Measurements from ENCODE around the gene PXT1.
"Not testable (repeated sequence)": the region's sequence is repeated elsewhere in the genome, so short reads cannot be mapped to it uniquely, and the experiment has no call there.

PXT1 gene

GRCh38 chr6:36368421-36368820 is 74.2 kb downstream of the PXT1 start:
- no peak for DNase-seq

DNA sequence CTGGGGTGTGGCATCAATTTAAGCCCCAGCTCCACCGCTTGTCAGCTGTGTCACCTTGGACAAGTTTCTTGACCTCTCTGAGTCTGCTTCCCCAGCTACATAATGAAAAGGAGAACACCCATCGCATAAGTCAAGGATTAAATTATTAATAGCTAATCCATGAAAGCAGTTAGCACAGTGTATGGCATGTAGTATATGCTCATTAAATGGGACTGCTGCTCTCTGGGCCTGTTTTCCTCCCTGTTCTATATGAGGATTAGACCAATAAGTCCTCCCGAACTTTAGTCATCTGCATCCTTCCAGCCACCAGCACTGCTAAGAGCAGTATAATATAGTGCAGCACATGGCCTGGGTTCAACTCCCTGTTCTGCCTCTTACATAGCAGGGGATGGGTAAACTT is 74.9 kb downstream of the PXT1 start:
- no peak for DNase-seq

GRCh38 chr6:36364669-36365479 is 77.8 kb downstream of the PXT1 start:
- DNase-seq: no peak

DNA sequence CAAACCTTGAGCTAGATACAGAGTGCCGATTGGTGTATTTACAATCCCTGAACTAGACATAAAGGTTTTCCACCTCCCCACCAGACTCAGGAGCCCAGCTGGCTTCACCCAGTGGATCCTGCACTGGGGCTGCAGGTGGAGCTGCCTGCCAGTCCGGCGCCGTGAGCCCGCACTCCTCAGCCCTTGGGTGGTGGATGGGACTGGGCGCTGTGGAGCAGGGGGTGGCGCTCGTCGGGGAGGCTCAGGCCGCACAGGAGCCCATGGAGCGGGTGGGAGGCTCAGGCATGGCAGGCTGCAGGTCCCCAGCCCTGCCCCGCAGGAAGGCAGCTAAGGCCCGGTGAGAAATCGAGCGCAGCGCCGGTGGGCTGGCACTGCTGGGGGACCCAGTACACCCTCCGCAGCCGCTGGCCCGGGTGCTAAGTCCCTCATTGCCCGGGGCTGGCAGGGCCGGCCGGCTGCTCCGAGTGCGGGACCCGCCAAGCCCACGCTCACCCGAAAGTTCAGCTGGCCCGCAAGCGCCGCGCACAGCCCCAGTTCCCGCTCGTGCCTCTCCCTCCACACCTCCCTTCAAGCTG is 78.5 kb downstream of the PXT1 start:
- DNase-seq: not testable (repeated sequence)

DNA sequence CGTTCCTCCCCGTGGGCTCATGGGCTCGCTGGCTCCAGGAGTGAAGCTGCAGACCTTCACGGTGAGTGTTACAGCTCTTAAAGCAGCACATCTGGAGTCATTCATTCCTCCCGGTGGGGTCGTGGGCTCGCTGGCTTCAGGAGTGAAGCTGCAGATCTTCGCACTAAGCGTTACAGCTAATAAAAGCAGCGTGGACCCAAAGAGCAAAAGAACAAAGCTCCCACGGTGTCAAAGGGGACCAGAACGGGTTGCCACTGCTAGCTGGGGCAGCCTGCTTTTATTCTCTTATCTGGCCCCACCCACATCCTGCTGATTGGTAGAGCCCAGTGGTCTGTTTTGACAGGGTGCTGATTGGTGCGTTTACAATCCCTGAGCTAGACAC is 79.3 kb downstream of the PXT1 start:
- not testable (repeated sequence) for DNase-seq

DNA sequence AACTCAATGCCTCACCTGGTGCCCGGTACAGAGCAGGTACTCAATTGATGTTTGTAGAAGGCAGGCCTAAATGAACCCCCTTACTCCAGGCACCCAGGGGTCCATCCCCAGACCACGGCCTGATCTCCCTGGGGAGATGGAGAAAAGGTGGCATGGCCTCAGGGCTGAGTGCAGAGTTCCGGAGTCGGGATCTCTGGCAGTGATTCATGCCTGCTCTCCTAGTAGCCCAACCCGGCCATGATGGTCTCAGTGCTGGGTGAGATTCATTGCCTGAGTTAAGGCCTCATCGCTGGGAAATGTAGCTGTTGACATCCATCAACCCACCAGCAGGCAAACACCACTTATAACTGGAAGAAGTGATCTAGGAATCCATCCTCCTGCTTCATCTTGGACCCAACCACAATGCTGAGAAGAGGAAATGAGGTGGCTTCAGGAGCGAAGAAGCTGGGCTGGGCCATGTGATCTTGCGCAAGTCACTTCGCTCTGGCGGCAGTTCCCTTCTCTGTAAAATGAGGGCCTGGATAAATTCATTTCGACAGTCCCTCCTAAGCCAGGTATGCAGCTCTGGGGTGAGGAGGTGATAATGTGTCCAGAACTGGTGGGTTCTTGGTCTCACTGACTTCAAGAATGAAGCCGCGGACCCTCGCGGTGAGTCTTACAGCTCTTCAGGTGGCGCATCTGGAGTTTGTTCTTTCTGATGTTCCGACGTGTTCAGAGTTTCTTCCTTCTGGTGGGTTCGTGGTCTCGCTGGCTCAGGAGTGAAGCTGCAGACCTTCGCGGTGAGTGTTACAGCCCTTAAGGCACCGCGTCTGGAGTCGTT is 79.9 kb downstream of the PXT1 start:
- DNase-seq: no peak

- DNase-seq: no peak
Measured at GRCh38 chr6:36361071-36361470, 81.6 kb downstream of the PXT1 start.

DNA sequence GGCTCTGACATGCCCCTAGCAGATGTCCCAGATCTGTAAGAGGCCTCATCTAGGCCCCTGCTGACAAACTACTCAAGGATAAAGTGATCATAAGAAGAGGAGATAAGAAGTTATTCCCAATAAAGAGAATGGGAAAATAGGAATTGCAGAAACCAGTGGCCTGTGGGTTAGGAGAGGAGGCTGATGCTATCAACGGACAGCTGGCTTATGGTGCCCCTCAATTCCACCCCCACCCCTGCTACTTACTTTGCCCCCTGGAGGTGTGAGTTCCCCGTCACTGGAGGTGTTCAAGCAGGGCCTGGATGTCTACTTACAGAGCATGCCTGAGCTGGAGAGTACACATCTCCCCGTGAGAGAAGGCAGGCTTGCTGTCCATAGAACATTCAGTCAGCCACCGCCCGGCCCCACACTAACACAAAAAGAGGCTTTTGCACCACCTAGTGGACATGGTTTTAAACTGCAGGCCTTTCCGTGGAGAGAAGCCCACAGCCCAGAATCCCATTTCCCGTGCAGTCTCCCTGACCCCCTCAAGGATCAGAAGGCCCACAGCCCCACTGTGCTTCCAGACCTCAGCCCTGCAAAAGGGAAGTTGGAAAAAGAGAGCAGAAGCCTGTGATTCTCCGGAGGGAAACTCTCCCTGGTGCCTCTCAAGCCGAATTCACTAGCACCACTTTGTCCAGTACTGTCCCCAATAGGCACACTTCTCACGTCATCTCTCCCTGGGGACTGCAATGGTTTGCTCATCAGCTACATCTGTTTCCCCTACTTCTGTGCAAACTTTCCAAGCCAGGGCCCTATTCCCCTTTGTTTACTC is 82.2 kb downstream of the PXT1 start:
- peak; percentile 61 for DNase-seq

DNA sequence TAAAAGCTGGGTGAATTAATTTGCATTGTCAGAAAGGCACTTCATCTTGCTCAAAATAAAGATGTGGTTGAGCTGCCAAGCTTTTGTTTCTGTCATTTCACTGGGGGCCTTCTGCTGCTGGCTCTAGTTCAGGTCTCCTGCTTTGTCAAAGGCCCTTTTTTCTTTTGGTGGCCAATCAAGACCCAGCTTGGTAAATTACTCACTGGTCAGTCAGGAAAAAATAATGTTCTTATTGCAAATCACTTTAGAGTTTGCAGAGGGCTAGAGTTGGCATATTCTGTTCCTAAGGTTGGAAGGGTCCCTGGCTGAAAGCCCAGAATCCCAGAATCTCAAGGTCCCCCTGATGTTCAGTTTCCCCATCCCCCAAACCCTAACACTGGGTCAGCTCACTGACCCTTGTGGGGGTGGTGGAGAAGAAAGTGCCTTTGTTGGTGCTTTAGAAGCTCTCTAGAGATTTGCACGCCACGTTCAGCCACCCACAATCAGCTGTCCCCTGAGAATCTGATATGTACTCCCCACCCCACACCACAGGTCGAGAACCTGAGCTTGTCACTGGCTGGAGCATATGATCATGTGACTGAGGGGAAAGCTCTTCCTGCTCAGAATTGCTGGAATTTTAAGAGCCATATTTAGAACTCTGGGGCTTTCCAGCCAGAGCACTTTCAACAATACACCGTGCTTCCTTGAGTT is 84.3 kb downstream of the PXT1 start:
- no peak for DNase-seq

- no peak for DNase-seq
Measured at GRCh38 chr6:36357872-36358225, 84.8 kb downstream of the PXT1 start.

GRCh38 chr6:36355819-36356218 is 86.8 kb downstream of the PXT1 start:
- no peak for DNase-seq

DNA sequence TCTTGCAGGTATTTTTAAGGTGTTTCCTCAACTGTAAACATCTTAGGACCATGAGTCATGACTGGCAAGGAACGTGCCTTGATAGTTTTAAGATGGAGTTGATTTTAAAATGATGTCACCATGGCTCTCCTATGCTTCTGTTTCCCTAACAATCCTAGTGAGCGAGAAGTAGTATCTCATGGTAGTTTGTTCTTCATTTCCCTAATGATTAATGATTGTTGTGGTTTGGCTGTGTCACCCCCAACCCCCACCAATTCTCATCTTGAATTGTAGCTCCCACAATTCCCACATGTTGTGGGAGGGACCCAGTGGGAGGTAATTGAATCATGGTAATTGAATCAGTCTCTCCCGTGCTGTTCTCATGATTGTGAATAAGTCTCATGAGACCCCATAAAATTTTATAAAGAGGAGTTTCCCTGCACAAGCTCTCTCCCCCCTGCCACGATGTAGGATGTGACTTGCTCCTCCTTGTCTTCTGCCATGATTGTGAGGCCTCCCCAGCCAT is 89.2 kb downstream of the PXT1 start:
- DNase-seq: no peak

- no peak for DNase-seq
Measured at GRCh38 chr6:36352477-36353157, 90.0 kb downstream of the PXT1 start.

DNA sequence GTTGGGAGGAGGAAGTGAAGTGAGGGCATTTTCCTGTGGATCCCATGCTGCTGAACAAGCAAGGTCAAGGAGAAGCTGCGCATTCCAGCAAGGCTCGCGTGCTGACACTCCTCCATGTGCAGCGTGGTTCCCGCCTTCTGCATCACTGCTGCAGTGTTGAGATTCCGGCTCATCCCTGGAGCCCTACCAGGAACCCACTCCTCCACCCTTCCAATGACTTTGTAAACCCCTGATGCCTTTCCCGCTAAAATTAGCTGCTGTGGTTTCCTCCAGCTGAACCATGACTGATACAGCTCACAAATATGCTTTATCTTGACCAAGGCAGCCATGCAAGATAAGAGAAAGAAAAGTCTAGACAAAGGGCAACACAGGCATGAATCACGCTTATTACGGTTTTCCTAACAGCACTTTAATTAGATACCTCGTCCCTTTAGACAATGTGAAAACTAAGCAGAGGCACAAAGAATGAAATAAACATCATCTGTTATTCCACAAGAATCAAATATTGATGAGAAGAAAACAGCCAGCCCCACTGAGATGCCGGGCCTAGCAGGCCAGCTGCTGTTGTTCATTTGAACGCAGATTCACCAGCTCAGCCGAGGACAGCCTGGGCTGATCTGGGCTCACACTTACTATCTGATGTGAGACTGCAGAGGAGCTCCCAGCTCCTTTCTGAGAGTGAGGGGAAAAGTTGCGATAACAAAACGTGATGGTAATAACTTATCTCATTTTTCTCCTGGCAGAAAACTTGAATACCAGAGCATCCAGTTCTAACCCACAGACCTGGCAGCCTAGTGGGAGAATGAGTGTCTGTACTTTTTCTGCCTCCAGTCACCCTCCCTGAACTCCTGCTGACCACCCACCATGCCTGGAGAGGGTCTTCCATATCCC is 91.7 kb downstream of the PXT1 start:
- DNase-seq: no peak

DNA sequence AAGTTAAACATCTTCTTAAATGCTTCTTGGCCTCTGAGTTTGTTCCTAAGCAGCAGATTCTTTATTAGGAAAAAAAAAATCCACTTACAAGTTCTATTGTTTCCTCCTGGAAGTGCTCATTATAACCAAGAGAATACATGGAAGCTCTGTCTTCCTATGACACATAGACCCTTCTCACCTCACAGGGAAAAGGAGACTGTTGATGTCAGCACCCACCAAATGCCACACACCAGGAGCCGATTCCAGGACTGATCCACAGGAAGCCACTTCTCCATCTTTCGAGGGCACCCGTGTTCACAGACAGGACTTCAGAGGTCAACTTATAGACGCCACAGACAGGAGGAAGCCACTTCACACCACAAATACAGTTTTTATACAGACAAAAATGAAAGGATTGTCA is 92.6 kb downstream of the PXT1 start:
- DNase-seq: no peak

- DNase-seq: no peak
Measured at GRCh38 chr6:36349240-36349639, 93.4 kb downstream of the PXT1 start.

GRCh38 chr6:36347621-36348020 is 95.0 kb downstream of the PXT1 start:
- DNase-seq: no peak

- DNase-seq: no peak
Measured at GRCh38 chr6:36346486-36347273, 96.0 kb downstream of the PXT1 start.

GRCh38 chr6:36345681-36346466 is 96.8 kb downstream of the PXT1 start:
- DNase-seq: no peak
